C4-2B (cell line): ENCODE results near the gene JUP.

ENCODE experiments used
- H3K27ac ChIP-seq: fragments of 450-650 bp; 2 replicates; pipeline ENCODE4 v1.5.1; 2017
- CTCF ChIP-seq: fragments of 450-650 bp; conservative IDR thresholded peaks from 2 replicates; pipeline ENCODE4 v1.5.1; 2017; ENCODE audit warnings: mild to moderate bottlenecking
- ZFX ChIP-seq: fragments of 450-650 bp; IDR thresholded peaks from 2 replicates; pipeline ENCODE4 v1.6.1; 2017

Gene JUP

DNA sequence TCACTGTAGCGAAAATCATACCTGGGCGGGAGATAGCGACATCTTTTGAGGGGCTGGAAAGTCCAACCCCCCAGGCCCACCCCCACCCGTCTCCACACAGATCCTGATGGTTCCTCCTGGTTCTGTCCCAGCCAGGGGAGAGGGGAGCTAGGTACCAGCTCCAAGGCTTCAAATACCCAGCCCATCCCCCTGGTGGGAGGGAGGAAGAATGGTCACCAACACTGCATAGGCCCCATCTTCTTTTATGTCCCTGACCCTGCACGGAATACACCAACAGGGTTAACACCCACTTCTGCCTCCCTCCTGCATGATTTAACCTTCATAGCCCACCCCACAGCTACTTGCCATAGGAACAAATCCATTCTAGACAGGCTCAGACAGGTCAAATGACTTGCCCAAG lies 61.4 kb downstream of the JUP start:
- TF ChIP-seq CTCF: no peak
- TF ChIP-seq ZFX: no peak
- H3K27ac ChIP-seq: no peak overlapping the region

- no peak for TF ChIP-seq CTCF
- no peak for TF ChIP-seq ZFX
Observed at GRCh38 chr17:41724476-41725050, 61.9 kb downstream of the JUP start.

DNA sequence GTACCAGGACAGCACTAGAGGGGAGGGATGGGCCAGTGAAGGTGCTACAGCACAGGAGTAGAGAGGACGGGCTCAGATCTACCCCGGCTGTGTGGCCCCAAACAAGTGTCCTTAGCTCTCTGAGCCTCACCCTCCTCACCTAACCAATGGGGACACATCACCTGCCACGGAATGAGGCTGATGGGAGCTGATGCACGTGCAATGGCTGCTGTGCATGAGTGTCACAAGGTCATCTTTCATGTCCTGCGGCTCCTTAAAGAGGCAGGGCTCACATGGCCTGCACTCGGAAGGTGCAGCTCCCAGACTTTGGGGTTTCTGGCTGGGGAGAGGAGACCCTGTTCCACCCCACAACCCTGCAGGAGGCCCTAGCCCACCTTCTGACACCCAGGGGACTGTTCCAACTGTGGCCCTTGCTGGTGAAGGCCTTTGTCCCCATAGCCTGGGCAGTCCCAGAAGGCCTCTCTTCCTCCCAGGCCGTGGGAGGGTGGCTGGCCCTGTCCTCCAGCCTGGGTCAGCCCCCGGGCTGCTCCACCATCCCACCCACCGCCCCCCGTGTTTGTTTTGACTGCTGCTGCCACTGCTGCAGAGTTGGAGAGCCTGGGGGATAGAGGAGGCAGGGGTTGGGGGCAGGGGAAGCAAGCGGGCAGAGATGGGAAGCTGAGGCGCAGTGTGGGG lies 62.6 kb downstream of the JUP start:
- no peak overlapping the region for H3K27ac ChIP-seq
- no peak for TF ChIP-seq ZFX
- no peak for TF ChIP-seq CTCF

More at GRCh38 chr17:41724476-41725050, 61.9 kb downstream of the JUP start:
- no peak overlapping the region for H3K27ac ChIP-seq

GRCh38 chr17:41722231-41722630 lies 64.3 kb downstream of the JUP start:
- TF ChIP-seq ZFX: no peak
- TF ChIP-seq CTCF: no peak
- no peak overlapping the region for H3K27ac ChIP-seq

- H3K27ac ChIP-seq: peak overlapping the region; percentile 47
- TF ChIP-seq CTCF: no peak
- TF ChIP-seq ZFX: no peak
Observed at GRCh38 chr17:41718287-41718645, 68.2 kb downstream of the JUP start.

DNA sequence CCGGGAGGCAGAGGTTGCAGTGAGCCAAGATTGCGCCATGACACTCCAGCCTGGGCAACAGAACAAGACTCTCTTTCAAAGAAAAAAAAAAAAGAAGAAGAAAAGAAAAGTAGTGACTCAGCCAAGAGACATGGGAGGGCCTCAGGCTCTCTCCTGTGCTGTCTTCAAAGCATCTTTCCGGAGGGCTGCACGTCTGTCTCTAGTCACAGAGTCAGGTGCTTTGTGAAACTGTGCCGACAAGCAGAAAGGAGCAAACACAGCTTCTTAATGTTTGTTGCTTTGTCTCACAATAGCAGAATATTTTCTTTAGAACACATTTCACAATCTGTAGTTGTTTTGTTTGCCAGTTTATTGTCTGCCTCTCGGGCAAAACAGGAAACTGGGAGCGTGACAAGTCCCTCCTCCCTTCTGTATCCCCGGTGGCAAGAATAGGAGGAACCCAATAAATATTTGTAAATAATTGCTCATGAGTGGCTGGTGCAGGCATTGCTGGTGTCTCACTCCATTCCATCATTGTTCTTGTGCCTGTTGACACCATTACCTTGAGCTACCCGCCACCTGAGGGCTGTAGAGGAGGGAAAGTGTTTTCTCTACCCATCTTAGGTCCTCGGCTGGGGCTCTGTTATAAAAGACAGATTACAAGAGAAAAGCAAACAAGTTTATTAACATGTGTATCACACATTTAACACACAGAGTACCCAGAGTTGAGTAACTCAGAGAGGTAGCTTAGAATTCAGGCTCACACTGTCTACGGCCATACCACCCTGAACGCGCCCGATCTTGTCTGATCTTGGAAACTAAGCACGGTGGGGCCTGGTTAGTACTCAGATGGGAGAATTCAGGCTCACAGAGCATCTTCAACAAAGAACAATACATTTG lies 68.9 kb downstream of the JUP start:
- TF ChIP-seq ZFX: no peak
- TF ChIP-seq CTCF: no peak
- peak overlapping the region; percentile 47 for H3K27ac ChIP-seq
